Adrenal gland (tissue), 12 donors: ENCODE results near the gene TMEM135. TPM values are rescaled to one million over a fixed set of nuclear protein-coding genes. Genes with fewer than 3 reads are reported as not detected.

ENCODE experiments used
- DNase-seq, 7 donors: peaks; one replicate each; pipeline ENCODE4 v3.0.0-alpha.2; 2019 to 2020
- H3K27ac ChIP-seq, 5 donors: fragments of 200-600 bp; sonication (generic) in 4 of 5; 1 replicate in 3 of 5; 2 replicates in 2 of 5; pipeline versions ENCODE4 v1.5.1 to v1.8.0; 2016 to 2020; ENCODE audit warnings: mild to moderate bottlenecking in 1 of 5
- H3K27me3 ChIP-seq: fragments of 200-600 bp; 2 replicates; pipeline ENCODE4 v1.8.0; 2021
- H3K36me3 ChIP-seq, 2 donors: fragments of 200-600 bp; replicated peaks in 1 of 2; 1 replicate in 1 of 2; 2 replicates in 1 of 2; pipeline versions ENCODE4 v1.5.1 to v1.8.0; 2018 to 2022
- H3K4me1 ChIP-seq, 2 donors: fragments of 200-600 bp; replicated peaks in 1 of 2; 1 replicate in 1 of 2; 2 replicates in 1 of 2; pipeline versions ENCODE4 v1.5.1 to v1.8.0; 2018 to 2021
- H3K4me3 ChIP-seq, 4 donors: fragments of 200-600 bp; sonication (generic) in 3 of 4; one replicate each; pipeline ENCODE4 v1.5.1; 2016 to 2018
- H3K9me3 ChIP-seq, 3 donors: fragments of 200-600 bp; sonication (generic) in 1 of 3; replicated peaks in 1 of 3; 1 replicate in 2 of 3; 2 replicates in 1 of 3; pipeline versions ENCODE4 v1.5.1 to v1.8.0; 2016 to 2021
- POLR2A ChIP-seq, 2 donors: fragments of 450-650 bp; IDR thresholded peaks; one replicate each; pipeline ENCODE4 v1.6.1; 2017; ENCODE audit warnings: antibody characterized with exemption in 2 of 2, mild to moderate bottlenecking in 2 of 2, moderate library complexity in 1 of 2
- WGBS, 4 donors: extraction: QIAGEN DNeasy Blood & Tissue Kit in 2 of 4; methylation state at CpG; one replicate each; pipeline versions ENCODE4 v1.1.5 to v1.1.7; 2013 to 2017; 5-methylcytosine and 5-hydroxymethylcytosine counted together
- intact Hi-C, 2 donors: fragments of 100-400 bp; cut with DNase I; formaldehyde crosslinking; loops; one replicate each; pipeline versions ENCODE4 v1.14.1 to v1.15.0; 2022 to 2023
- polyA plus RNA-seq, 3 donors: library from polyadenylated mRNA; stranded (reverse); fragments of 200-250 nt in 2 of 3; fragments of 350-450 nt in 1 of 3; fragmentation: Illumina TruSeq in 1 of 3; extraction: RNeasy Lipid Tissue Mini Kit (QIAGEN cat#74804) in 1 of 3; gene quantifications; one replicate each; pipeline ENCODE4 v1.2.3, GENCODE V29; 2013 to 2014
- total RNA-seq, 9 donors: library from RNA; depleted of rRNA in 4 of 9; stranded (reverse); fragments of >200 nt in 4 of 9; fragments of 120-200 nt in 1 of 9; fragmentation: NEBNext Ultra II Directional in 1 of 9; extraction: Animal tissue kit (Norgen Biotek cat#: 25700) in 1 of 9; gene quantifications; one replicate each; pipeline versions ENCODE4 v1.1.0 to v1.2.4, GENCODE V29; 2013 to 2023
- TF ChIP-seq, protein P1 (sequence below), 6 experiments: fragments of 450-650 bp in 4 of 6; fragments of 200-600 bp in 2 of 6; sonication (generic) in 1 of 6; IDR thresholded peaks; 1 replicate in 5 of 6; 2 replicates in 1 of 6; pipeline versions ENCODE4 v1.5.1 to v1.8.0; 2016 to 2021; ENCODE audit warnings: antibody characterized with exemption in 6 of 6, mild to moderate bottlenecking in 2 of 6, moderate library complexity in 1 of 6
- donor health status: healthy with polysubstance abuse.
- donor health status: Bipolar disorder and iron deficiency.
- donor health status: DM: yes; HTN: yes; CAD: no.
- donor health status: DM: no; HTN: no; CAD: no.
- donor health status: DM: no; HTN: no; CAD: no.
- donor health status: DM: yes; HTN: yes; CAD: no.

The TMEM135 gene
- total and polyA plus RNA-seq, 12 donors, result 8.2 to 101 (median 44.5) TPM

DNA sequence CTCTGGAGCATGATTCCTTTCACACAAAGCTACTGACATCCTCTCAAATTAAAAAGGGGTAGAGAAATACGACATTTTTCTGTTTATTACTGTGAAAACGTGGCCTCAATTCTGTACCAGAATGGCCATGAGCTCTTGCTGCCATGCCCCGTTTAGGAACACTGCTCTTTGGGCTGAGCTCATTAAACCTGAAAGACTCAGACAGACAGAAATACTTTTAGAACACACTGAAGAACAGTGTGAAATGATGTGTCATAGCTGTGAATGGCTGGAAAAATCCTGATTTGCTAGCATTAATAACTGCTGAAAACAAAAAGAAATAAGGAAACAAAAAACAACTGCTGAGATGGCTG, 32.2 kb upstream of the TMEM135 start:
- Histone ChIP-seq H3K36me3 (no peaks in the 10 kb centered on the region), H3K27me3 (no peaks in the 10 kb centered on the region), H3K9me3 (no peaks in the 10 kb centered on the region), H3K27ac (no peak overlapping the region), H3K4me1 (no peaks in the 10 kb centered on the region), H3K4me3 (no peak overlapping the region)
- WGBS, 4 donors, result 59 to 71% (median 63%) methylated on average over 3 of the region's 3 CpGs
- TF ChIP-seq, protein P1, sequence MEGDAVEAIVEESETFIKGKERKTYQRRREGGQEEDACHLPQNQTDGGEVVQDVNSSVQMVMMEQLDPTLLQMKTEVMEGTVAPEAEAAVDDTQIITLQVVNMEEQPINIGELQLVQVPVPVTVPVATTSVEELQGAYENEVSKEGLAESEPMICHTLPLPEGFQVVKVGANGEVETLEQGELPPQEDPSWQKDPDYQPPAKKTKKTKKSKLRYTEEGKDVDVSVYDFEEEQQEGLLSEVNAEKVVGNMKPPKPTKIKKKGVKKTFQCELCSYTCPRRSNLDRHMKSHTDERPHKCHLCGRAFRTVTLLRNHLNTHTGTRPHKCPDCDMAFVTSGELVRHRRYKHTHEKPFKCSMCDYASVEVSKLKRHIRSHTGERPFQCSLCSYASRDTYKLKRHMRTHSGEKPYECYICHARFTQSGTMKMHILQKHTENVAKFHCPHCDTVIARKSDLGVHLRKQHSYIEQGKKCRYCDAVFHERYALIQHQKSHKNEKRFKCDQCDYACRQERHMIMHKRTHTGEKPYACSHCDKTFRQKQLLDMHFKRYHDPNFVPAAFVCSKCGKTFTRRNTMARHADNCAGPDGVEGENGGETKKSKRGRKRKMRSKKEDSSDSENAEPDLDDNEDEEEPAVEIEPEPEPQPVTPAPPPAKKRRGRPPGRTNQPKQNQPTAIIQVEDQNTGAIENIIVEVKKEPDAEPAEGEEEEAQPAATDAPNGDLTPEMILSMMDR (IDR thresholded peaks at IDR 0.05), result no peak
- no peak for TF ChIP-seq POLR2A (IDR thresholded peaks at IDR 0.05)
- DNase-seq, result no peak
- intact Hi-C loops, result no loop called here

DNA sequence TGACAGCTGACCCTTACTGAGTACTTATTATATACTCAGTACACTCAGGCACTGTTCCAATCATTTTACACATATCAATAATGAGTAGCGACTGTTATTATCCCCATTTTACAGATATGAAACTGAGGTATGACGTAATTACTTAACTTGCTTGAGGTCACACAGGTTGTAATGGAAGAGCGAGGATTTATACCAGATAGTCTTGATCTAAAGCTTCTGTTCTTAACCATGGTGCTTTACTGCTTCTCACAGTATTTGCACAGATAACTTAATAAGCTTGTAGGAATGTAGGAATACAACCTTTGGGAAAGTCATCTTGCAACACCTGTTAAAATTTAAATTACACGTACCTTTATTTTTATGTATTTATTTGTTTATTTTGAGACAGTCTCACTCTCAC, 31.7 kb upstream of the TMEM135 start:
- no peak for TF ChIP-seq POLR2A (IDR thresholded peaks at IDR 0.05)
- TF ChIP-seq, protein P1 (IDR thresholded peaks at IDR 0.05), result no peak

DNA sequence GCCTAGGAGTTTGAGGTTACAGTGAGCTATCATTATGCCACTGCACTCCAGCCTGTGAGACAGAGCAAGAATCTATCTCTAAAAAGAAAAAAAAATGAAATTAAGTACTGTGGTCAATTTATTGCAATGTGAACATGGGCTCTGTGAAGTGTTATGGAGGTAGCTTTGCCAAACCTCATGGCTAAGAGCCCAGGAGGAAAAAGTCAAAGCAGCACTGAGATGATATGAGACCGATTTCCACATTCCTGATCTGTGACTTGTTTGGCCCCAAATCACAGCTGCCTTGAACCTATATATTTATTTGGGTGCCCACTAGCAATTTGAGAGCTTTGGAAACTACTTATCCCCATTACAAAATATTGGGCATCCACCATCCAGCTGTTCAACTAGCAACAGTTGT, 29.8 kb upstream of the TMEM135 start:
- H3K36me3 ChIP-seq, result no peaks in the 10 kb centered on the region
- H3K4me1 ChIP-seq, result no peaks in the 10 kb centered on the region
- no peaks in the 10 kb centered on the region for H3K27me3 ChIP-seq
- intact Hi-C loops, result no loop called here
- no peak for TF ChIP-seq POLR2A (IDR thresholded peaks at IDR 0.05)
- TF ChIP-seq, protein P1 (IDR thresholded peaks at IDR 0.05), result no peak
- no peak overlapping the region for H3K27ac ChIP-seq
- DNase-seq, result no peak
- no peak overlapping the region for H3K4me3 ChIP-seq
- 50 to 67% (median 62%) methylated on average over 1 of the region's 1 CpG for WGBS, 4 donors
- H3K9me3 ChIP-seq, result no peaks in the 10 kb centered on the region

More for the DNA sequence above, 31.7 kb upstream of the TMEM135 start:
- DNase-seq, result no peak
- H3K27ac ChIP-seq, result no peak overlapping the region
- no peaks in the 10 kb centered on the region for H3K36me3 ChIP-seq
- intact Hi-C loops, result no loop called here
- H3K4me3 ChIP-seq, result no peak overlapping the region
- H3K27me3 ChIP-seq, result no peaks in the 10 kb centered on the region
- H3K9me3 ChIP-seq, result no peaks in the 10 kb centered on the region
- H3K4me1 ChIP-seq, result no peaks in the 10 kb centered on the region
- 90 to 95% (median 93%) methylated on average over 4 of the region's 4 CpGs for WGBS, 4 donors

- no peak for DNase-seq
- no peak overlapping the region for H3K4me3 ChIP-seq
- H3K27ac ChIP-seq, result no peak overlapping the region
- no peak for TF ChIP-seq POLR2A (IDR thresholded peaks at IDR 0.05)
- TF ChIP-seq, protein P1 (IDR thresholded peaks at IDR 0.05), result no peak
- no peaks in the 10 kb centered on the region for H3K27me3 ChIP-seq
- peaks cover 0 to 7% of the 10 kb centered on the region in 2 donors for H3K4me1 ChIP-seq
- intact Hi-C loops, result no loop called here
- no peaks in the 10 kb centered on the region for H3K36me3 ChIP-seq
- 71 to 94% (median 80%) methylated on average over 1 of the region's 1 CpG for WGBS, 4 donors
- H3K9me3 ChIP-seq, result no peaks in the 10 kb centered on the region
Observed at GRCh38 chr11:87012089-87012488, 25.6 kb upstream of the TMEM135 start.
